ENCODE data around the gene ZNF511.

DNA sequence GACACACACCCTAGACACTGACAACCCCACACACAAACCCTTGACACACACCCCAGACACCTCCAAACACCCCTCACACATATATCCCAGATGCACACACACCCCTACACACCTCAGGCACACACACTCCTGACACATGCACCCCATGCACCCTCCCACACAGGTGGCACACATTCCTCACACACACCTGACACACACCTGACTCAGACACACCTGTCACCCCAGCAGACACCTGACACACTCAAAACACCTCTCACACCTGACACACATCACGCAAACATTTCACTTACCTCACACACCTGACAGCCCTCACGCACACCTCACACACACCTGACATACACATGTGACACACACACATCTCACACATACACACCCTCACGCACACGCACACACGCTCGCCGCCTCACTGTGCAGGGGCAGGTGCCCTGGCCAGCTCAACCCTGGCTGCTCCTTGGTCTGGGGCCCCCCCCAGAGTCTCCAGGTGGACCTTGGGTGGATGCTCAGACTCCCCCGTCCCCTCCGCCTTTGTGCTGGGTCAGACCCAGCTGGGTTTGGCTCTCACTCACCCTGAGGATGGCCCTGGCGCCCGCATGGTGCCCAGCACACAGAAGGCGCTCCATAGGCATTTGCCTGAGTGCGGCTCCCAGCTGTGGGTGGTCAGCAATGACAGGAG, 31.1 kb downstream of the ZNF511 start:
- no peak for TF ChIP-seq EZH2 (IDR thresholded peaks at IDR 0.05; ENCODE audit: low read length, unreplicated experiment)
- TF ChIP-seq, protein P1, sequence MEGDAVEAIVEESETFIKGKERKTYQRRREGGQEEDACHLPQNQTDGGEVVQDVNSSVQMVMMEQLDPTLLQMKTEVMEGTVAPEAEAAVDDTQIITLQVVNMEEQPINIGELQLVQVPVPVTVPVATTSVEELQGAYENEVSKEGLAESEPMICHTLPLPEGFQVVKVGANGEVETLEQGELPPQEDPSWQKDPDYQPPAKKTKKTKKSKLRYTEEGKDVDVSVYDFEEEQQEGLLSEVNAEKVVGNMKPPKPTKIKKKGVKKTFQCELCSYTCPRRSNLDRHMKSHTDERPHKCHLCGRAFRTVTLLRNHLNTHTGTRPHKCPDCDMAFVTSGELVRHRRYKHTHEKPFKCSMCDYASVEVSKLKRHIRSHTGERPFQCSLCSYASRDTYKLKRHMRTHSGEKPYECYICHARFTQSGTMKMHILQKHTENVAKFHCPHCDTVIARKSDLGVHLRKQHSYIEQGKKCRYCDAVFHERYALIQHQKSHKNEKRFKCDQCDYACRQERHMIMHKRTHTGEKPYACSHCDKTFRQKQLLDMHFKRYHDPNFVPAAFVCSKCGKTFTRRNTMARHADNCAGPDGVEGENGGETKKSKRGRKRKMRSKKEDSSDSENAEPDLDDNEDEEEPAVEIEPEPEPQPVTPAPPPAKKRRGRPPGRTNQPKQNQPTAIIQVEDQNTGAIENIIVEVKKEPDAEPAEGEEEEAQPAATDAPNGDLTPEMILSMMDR (conservative IDR thresholded peaks at IDR 0.05; ENCODE audit: low read depth, low read length), result no peak

All from PC-3 (cell line).